Lower leg skin (tissue), 4 donors: ENCODE data around the gene FAF2. TPM values are rescaled to one million over a fixed set of nuclear protein-coding genes. Genes with fewer than 3 reads are reported as not detected.

ENCODE experiments used
- DNase-seq, 2 donors: peaks; one replicate each; pipeline ENCODE4 v3.0.0-alpha.2; 2019; ENCODE audit warnings: low spot score in 2 of 2
- H3K4me3 ChIP-seq: fragments of 200-600 bp; sonication (generic); 2 replicates; pipeline ENCODE4 v1.5.1; 2017; ENCODE audit warnings: mild to moderate bottlenecking, low read depth; ENCODE audit not compliant: poor library complexity, severe bottlenecking
- POLR2A ChIP-seq, 2 donors: fragments of 450-650 bp; IDR thresholded peaks; one replicate each; pipeline ENCODE4 v1.6.1; 2016 to 2017; ENCODE audit warnings: antibody characterized with exemption in 2 of 2, mild to moderate bottlenecking in 1 of 2, moderate library complexity in 1 of 2
- WGBS, 2 donors: methylation state at CpG; one replicate each; pipeline ENCODE4 v1.1.5; 2018; 5-methylcytosine and 5-hydroxymethylcytosine counted together
- intact Hi-C: fragments of 100-400 bp; cut with DNase I; formaldehyde crosslinking; loops from one replicate; pipeline ENCODE4 v1.15.0; 2023; ENCODE audit warnings: low total_unique reads
- total RNA-seq, 4 donors: library from RNA; depleted of rRNA; stranded (reverse); fragments of >200 nt; gene quantifications; one replicate each; pipeline ENCODE4 v1.1.0, GENCODE V29; 2016
- TF ChIP-seq, protein P1 (sequence below), 3 donors: fragments of 450-650 bp; IDR thresholded peaks; one replicate each; pipeline ENCODE4 v1.5.1; 2016; ENCODE audit warnings: antibody characterized with exemption in 3 of 3, mild to moderate bottlenecking in 3 of 3, moderate library complexity in 2 of 3

The FAF2 gene
- total RNA-seq, 4 donors from 2014 or later, result 32.6 to 35.8 (median 33.7) TPM

DNA sequence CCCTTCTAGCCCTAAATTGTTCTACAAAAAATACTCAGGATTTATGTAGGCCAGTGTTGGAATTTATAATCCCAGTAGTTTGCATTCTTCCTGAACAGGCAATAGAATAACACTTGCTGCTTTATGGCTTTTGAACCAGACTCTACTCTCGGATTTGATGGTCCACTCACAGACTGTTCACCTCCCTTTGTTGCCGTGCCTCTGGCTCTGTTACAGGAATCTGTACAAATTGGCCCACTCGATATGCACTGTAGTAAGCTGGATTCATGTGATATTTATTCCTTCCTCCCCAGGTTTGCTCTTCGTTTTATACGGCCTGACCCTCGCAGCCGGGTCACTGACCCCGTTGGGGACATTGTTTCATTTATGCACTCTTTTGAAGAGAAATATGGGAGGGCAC is 43.7 kb downstream of the FAF2 start:
- intact Hi-C loops, result no loop called here

DNA sequence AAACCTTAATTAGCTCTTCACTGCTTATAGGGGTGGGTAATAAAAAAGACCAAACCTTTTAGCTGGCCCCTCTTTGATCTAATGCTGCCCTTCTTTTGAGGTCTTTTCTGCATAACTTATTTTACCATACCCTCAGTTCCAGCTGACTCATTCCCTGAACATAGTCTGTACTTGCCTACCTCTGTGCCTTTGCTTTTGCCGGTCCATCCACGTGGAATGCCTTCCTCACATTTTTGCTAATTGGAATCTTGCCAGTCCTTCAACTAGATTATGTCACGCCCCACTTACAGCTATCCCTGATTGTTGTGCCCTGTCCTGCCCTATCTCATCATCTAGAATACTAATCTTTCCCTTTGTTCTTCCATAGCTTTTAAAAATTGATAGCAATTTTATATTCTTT is 44.2 kb downstream of the FAF2 start:
- intact Hi-C loops, result no loop called here
- 36% methylated on average over 3 of the region's 3 CpGs for WGBS, 2 donors
- TF ChIP-seq POLR2A (IDR thresholded peaks at IDR 0.05), result no peak
- TF ChIP-seq, protein P1, sequence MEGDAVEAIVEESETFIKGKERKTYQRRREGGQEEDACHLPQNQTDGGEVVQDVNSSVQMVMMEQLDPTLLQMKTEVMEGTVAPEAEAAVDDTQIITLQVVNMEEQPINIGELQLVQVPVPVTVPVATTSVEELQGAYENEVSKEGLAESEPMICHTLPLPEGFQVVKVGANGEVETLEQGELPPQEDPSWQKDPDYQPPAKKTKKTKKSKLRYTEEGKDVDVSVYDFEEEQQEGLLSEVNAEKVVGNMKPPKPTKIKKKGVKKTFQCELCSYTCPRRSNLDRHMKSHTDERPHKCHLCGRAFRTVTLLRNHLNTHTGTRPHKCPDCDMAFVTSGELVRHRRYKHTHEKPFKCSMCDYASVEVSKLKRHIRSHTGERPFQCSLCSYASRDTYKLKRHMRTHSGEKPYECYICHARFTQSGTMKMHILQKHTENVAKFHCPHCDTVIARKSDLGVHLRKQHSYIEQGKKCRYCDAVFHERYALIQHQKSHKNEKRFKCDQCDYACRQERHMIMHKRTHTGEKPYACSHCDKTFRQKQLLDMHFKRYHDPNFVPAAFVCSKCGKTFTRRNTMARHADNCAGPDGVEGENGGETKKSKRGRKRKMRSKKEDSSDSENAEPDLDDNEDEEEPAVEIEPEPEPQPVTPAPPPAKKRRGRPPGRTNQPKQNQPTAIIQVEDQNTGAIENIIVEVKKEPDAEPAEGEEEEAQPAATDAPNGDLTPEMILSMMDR (IDR thresholded peaks at IDR 0.05), result no peak

More for the DNA sequence above, 43.7 kb downstream of the FAF2 start:
- H3K4me3 ChIP-seq, result no peak overlapping the region
- TF ChIP-seq, protein P1 (IDR thresholded peaks at IDR 0.05), result no peak
- no peak for TF ChIP-seq POLR2A (IDR thresholded peaks at IDR 0.05)
- WGBS, 2 donors, result 58 to 61% methylated on average over 8 of the region's 8 CpGs
- DNase-seq, result no peak

DNA sequence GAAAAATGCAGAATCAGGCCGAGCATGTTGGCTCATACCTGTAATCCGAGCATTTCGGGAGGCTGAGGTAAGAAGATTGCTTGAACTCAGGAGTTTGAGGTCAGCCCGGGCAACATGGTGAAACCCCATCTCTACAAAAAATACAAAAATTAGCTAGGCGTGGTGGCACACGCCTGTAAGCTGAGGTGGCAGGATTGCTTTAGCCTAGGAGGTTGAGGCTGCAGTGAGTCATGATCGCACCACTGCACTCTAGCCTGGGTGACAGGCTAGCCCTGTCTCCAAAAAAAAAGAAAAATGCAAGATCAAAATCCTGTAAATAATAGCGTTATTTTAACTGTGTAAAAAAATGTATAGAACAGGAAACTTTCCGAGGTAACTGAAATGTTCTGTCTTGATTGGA is 49.7 kb downstream of the FAF2 start:
- intact Hi-C loops, result no loop called here
- H3K4me3 ChIP-seq, result no peak overlapping the region
- TF ChIP-seq POLR2A (IDR thresholded peaks at IDR 0.05), result no peak
- TF ChIP-seq, protein P1 (IDR thresholded peaks at IDR 0.05), result no peak
- 67 to 70% methylated on average over 9 of the region's 9 CpGs for WGBS, 2 donors
- DNase-seq, result no peak

More for the DNA sequence above, 44.2 kb downstream of the FAF2 start:
- no peak for DNase-seq
- H3K4me3 ChIP-seq, result no peak overlapping the region

DNA sequence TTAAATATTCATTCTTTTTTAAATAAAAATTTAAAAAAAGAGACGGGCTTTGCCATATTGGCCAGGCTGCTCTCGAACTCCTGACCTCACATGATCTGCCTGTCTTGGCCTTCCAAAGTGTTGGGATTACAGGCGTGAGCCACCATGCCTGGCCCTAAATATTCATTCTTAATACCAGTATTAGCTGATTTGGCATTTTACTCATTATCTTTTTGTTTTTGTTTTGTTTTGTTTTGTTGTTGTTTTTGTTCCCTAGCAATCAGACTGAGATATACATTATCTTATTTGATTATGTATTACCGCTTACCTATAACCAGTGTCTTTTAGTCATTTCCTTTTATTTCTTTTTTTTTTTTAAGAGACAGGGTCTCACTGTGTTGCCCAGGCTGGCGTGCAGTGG is 51.1 kb downstream of the FAF2 start:
- 89% methylated on average over 5 of the region's 5 CpGs for WGBS, 2 donors
- intact Hi-C loops, result no loop called here
- TF ChIP-seq, protein P1 (IDR thresholded peaks at IDR 0.05), result no peak
- no peak for TF ChIP-seq POLR2A (IDR thresholded peaks at IDR 0.05)
- H3K4me3 ChIP-seq, result no peak overlapping the region
- DNase-seq, result no peak

DNA sequence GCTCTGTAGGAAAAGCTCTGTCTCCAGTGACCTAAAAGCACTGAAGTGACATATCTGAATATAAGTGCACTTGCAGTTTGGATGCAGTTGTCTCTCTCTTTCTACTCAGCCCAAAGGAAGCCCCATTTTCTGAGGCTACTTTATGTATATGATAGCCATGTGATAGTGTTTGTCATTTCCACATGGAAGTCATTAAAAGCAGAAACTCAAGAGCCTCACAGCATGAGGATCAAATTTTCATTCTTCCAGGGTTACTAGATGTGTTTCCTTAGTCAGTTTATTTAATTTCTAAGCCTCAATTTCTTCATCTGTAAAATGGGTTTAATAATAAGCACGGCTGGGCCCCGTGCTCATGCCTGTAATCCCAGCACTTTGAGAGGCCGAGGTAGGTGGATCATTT is 52.3 kb downstream of the FAF2 start:
- DNase-seq, result no peak
- TF ChIP-seq, protein P1 (IDR thresholded peaks at IDR 0.05), result no peak
- no peak for TF ChIP-seq POLR2A (IDR thresholded peaks at IDR 0.05)
- intact Hi-C loops, result no loop called here
- no peak overlapping the region for H3K4me3 ChIP-seq
- WGBS, 2 donors, result 95 to 98% methylated on average over 3 of the region's 3 CpGs

DNA sequence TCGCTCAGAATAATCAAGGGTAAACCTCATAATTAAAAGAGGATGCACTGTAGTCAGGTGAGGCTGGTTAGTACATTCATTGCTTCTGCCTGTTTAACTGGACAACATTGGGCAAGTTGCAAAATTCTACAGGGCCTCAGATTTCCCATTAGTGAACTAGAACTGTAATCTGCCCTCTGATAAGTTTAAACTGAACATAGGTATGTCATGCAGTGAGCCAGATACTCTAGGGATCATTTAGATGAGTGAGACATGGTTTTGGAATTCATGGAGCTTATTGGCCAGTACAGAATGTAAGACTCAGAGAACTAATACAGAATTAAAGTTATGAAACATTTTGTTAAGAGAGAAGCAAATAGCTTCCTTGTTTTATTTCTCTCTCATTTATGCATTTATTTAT is 53.1 kb downstream of the FAF2 start:
- H3K4me3 ChIP-seq, result no peak overlapping the region
- intact Hi-C loops, result no loop called here
- WGBS, 2 donors, result 93 to 97% methylated on average over 1 of the region's 1 CpG
- TF ChIP-seq, protein P1 (IDR thresholded peaks at IDR 0.05), result no peak
- TF ChIP-seq POLR2A (IDR thresholded peaks at IDR 0.05), result no peak
- DNase-seq, result no peak
